ENCODE measurements around the gene TBC1D22A. TPM values are rescaled to one million over a fixed set of nuclear protein-coding genes. Genes with fewer than 3 reads are reported as not detected.

TBC1D22A gene
- total and polyA plus RNA-seq, 9 of the 15 experiments (the other 6 are each of a cell fraction or from before 2014, with no cell fraction given) = 0.20 to 11.5 (median 5.2) TPM

GRCh38 chr22:46934746-46935491 is 172.5 kb downstream of the TBC1D22A start (continued):
- peak; percentile 71 for TF ChIP-seq MGA (IDR thresholded peaks at IDR 0.05)
- TF ChIP-seq C11orf30 (IDR thresholded peaks at IDR 0.05; ENCODE audit: low read depth) = peak; percentile 37; the same call in 1 of the 2 replicates
- no peak for TF ChIP-seq CLOCK (CRISPR knock-in tag; IDR thresholded peaks at IDR 0.05; ENCODE audit: borderline replicate concordance)
- TF ChIP-seq ZNF408 (CRISPR knock-in tag; IDR thresholded peaks at IDR 0.05; ENCODE audit: low read depth) = no peak
- no peak for TF ChIP-seq SFPQ (IDR thresholded peaks at IDR 0.05; ENCODE audit: low read depth, low read length)
- TF ChIP-seq EP300 (IDR thresholded peaks at IDR 0.05; ENCODE audit: low read length) = peak; percentile 74
- TF ChIP-seq FOSL1 (tag; conservative IDR thresholded peaks at IDR 0.05) = peak; percentile 99

Data from K562 (cell line).